Mesenteric fat pad (tissue), 1 donor: ENCODE data around the gene CCDC190. TPM values are rescaled to one million over a fixed set of nuclear protein-coding genes. Genes with fewer than 3 reads are reported as not detected.
"Not testable (repeated sequence)": the region's sequence is repeated elsewhere in the genome, so short reads cannot be mapped to it uniquely, and the experiment has no call there.

Experiments used
- DNase-seq: peaks from one replicate; pipeline ENCODE4 v3.0.0-alpha.2; 2020; ENCODE audit warnings: low spot score
- total RNA-seq: library from RNA; stranded (reverse); fragmentation: NEBNext Ultra II Directional; extraction: Animal tissue kit (Norgen Biotek cat#: 25700); gene quantifications from one replicate; pipeline ENCODE4 v1.2.1, GENCODE V29; 2021
- donor health status: DM: yes; HTN: yes; CAD: no.

CCDC190 gene
- total RNA-seq, 1 donor from 2014 or later: not detected

DNA sequence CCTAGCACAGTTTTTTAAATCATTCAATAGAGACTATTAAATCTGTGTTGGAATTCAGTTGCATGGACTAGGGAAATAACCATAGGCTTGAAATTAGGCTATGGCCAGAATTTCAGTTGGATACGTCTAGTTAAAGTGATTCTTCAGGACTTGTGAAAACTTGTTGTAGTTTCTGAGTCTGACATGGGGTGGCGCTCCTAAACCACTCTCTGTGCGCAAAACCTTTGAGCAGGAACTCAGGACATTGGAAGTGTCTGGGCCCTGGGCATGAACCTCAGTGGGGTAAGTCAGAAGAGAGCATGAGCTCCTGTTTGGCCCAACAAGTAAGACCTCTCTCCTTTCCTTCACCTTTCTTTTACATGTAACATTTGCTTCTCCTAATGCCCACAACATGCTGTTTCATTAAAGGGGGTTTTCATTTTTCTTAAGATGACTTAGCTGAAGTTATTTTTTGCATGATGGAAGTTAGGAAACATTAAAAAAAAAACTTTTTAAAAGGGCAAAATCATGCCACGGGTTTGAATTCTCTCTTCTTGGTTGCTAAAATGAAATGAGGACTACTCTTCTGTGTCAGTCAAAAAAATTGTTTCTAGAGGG is 17.1 kb upstream of the CCDC190 start:
- DNase-seq: no peak

DNA sequence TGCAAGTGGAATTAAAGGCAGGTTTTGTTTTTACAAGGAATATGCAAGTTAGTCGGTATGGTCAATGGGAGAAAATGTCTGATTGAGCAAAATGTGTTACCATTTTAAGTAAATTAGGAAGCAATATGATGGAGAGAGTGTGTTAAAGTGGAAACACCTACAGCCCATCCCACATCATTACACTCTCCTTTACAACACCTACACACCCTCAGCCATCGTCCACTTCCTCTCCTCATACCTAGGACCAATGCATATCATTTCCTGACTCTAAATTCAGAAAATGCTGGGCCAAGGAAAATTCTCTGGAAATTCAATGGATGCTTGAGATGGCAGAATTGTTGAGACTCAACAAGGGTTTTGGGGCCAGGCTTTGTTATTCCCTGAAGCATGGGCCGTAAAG is 16.4 kb upstream of the CCDC190 start:
- DNase-seq: no peak

- no peak for DNase-seq
These were observed 15.8 kb upstream of the CCDC190 start for GRCh38 chr1:162876751-162877150.

DNA sequence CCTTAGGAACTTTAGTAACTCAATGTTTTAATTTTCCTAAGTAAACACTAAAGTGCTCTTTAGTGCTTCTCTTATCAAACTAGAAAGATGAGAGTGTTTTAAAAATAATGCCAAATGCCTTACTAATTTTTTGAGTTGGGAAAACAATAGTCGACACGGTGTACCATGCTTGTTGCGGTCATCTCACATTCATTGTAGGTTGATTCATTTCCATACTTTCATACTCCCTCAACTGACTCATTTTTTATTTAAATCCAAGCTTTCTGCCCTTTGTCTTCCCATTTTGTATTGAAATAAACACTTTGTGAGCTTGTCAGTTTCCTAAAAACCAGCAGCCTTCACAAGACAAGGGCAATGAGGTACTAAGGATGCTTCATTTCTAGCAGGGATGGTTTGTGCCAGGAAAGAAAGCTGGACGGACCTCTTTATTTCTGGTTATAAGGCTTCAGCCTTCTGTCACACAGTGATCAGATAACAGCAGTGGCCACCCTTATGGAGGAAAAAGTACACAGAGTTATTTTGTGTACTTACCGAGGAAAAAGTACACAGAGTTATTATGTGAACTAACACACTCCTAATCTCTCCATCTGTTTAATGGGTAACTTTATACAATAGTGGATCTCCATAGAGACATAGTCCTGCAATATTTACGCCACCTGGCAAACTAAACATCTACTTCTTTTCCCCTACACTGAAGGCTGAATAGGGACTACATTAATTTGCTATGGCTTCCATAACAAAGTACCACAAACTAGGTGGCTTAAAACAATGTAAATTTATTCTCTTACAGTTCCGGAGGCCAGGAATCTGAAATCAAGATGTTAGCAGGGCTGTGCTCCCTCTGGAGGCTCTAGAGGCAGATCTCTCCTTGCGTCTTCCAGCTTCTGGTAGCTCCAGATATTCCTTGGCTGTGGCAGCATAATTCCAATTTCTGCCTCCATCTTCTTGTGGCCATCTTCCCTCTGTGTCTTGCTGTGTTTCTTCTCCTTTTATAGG is 13.0 kb upstream of the CCDC190 start:
- no peak for DNase-seq

DNA sequence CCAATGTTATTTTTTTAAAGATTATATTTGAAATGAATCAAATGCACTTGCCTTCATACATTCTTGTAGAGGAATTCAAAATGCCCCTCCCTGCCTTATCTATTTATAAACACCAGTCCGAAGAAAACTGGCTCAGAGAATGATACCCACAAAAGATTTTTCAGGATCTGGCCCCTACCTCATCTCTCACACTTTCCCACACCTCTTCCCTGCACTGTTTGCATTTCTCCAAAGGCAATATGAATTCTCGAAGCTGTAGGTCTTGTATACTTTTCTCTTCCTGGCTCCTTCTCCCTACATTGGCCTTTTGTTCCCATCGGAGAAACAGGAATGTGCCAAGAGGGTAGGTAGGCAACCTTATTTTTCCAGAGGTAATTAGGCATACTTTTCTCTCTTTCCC is 12.0 kb upstream of the CCDC190 start:
- no peak for DNase-seq

- DNase-seq: not testable (repeated sequence)
These were observed 10.4 kb upstream of the CCDC190 start for GRCh38 chr1:162871417-162871816.

DNA sequence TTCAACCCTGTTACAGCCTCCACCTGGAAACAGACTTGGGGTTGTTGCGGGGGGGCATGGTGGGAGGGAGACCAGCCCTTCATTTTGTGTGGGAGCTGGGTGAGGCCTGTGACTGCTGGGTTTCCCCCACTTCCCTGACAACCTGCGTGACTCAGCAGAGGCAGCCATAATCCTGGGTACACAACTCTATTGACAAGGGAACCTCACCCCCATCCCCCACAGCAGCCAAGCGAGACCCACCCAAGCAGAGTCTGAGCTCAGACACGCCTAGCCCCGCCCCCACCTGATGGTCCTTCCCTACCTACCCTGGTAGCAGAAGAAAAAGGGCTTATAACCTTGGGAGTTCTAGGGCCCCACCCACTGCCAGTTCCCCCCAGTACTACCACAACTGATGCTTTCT is 8.0 kb upstream of the CCDC190 start:
- no peak for DNase-seq

DNA sequence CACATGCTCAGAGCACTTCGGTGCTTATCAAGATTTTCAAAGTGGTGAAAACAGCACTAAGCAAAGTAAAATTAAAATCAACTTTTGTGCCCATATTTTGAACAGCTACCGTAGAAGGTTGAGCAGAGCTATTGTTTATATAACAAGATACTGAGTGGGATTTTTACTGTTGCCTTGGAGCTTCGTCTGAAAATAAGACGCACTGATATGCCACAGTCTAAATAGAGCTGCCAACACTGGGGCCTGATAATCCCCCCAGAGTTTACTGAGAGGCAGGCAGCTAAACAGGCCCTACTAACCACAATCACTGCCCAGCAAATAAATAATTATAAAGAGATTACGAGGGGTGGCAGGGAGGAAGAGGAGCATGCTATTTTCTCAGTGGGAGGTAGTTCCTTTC is 650 bp upstream of the CCDC190 start:
- no peak for DNase-seq

- no peak for DNase-seq
These were observed 1.8 kb downstream of the CCDC190 start for GRCh38 chr1:162859191-162859590.

DNA sequence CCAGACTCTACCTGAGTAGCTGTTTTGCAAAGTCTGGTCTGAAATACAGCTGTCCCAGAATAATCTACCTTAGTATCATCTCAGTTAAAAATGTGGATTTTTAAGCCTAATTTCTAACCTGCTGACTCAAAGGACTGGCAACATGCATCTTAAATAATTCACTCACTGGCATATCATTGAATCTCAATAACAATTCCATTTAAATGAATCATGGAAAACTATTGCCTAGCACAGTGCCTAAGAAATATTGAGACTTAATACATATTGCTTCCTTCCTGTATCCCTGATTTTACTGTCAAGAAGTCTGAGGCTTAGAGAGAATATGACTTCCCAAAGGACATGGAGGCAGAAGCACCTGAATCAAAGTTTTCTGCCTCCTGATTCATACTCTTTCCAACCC is 3.1 kb downstream of the CCDC190 start:
- DNase-seq: no peak

DNA sequence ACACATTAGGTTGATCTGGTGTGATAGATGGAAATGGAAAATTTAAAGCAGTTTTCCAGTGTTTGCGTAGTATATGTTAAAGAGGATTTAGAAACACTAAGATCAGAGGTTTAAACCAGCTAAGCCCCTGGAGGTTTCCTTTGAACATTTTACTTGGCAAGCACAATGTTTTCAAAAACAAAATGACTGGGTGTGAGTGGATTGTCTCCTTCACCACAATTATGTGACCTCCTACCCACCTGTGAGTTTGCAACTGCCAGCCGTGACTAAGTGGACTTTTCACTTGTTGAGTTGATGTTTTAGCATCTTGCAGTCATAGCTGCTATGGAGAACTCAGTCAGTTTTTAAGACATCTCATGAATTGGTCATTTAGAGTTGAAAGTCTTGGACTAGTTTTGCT is 4.7 kb downstream of the CCDC190 start:
- DNase-seq: no peak

DNA sequence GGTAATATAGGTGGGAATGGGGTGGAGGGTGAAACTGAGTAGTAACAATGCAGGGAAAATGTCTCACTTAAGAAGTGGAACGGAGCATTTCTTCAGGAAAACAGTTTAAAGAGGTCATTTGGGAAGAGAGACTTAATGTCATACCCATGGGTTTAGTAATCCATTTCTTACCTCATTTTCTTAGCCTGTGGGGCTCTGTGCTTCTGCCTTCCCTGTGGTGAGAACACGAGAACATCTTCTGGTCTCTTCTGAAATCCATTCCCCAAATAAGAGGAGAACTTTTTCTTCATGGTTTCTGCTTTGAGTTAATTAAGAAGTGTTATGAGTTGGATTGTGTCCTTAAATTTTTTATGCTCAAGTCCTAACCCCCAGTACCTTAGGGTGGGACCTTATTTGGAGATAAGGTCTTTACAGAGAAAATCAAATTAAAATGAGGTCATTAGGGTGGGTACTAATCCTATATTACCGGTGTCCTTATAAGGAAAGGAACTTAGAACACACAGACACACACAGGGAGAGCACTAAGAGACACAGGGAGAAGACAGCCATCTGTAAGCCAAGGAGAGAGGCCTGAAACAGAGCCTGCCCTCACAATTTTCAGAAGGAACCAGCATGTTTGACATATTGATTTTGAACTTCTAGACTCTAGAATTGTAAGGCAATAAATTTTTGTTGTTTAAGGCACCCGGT is 5.4 kb downstream of the CCDC190 start:
- DNase-seq: no peak

DNA sequence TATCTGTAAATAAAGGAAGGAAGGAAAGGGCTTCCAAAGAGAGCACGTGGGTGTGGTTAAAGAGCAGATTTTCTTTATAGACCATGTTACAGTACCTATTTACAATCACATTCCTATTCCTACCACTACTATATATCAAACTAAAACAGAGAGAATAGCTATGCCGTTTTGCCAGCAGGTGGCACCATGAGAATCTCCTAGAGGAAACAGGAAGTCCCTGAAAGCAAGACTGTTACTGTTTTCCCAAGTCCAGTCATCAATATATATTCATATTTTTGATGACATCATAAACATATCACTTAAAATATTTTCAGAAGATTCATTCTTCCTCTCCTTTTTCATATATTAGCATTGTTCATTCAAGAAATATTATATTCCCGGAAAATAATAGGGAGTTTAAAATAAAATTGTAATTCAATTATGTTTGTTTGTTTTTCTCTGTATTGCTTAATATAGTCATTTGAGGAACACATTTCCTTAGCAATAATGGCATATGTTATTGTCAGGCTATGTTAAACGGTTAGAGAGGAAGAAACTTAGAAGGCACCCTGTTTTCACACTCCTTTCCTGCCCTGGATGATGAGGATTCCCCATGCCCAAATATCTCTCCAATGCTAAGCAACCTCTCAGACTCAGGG is 6.6 kb downstream of the CCDC190 start:
- DNase-seq: no peak

DNA sequence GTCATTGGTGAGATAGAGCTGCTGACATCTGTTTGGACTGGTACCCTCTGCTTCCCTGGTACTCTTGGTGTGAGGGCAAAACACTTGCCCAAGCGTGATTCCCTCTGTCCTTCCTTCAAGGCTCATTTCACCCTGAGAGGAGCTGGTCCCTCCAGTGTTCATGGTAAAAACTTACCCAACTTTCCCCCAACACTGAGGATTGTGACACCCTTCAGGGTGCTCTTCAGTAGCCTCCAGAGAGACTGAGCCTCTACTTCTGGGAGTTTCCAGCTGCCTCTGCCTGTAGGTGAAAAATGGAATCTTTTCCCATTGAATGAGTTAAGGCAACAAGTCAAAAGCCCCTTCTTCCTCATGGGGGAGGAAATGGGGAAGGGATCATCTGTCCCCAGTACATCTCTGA is 9.6 kb downstream of the CCDC190 start:
- no peak for DNase-seq

DNA sequence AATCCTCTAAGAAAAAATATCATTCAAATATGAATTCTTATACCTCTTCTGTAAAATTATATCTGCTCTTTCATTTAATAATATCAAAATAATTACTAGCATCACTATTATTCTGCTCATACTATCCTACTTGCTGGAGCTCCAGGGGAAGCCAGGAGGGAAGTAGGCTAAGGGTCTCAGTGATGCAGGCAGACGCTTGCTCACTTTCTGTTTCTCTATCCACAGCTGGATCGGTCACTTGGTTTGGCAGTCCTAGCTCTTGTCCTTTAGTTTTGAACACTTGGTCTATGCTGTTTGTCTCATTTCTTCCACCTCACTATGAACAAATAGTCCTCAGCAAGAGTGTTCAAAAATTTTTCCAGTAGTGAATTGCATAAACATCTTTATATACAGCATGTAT is 11.3 kb downstream of the CCDC190 start:
- DNase-seq: no peak

GRCh38 chr1:162847839-162848453 is 13.0 kb downstream of the CCDC190 start:
- no peak for DNase-seq

GRCh38 chr1:162846256-162847212 is 14.4 kb downstream of the CCDC190 start:
- DNase-seq: no peak

DNA sequence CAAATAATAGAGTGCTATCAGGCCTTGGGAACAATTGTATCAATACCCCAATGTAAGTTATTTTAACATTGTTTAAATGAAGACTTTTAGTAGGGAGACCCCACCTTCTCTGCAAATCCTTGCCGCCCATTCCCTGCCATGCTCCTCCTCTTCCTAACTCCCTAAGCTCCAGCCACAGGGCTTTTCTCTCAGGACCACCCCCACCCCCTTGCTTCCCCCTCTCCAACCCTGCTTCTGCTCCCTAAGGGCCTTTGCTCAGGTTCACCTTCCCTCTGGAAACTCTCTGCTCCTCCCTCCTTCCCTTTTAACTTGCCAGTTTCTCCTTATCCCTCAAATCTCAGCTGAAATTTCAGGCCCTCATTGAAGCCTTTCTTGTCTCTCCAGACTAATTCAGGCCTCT is 16.8 kb downstream of the CCDC190 start:
- no peak for DNase-seq

DNA sequence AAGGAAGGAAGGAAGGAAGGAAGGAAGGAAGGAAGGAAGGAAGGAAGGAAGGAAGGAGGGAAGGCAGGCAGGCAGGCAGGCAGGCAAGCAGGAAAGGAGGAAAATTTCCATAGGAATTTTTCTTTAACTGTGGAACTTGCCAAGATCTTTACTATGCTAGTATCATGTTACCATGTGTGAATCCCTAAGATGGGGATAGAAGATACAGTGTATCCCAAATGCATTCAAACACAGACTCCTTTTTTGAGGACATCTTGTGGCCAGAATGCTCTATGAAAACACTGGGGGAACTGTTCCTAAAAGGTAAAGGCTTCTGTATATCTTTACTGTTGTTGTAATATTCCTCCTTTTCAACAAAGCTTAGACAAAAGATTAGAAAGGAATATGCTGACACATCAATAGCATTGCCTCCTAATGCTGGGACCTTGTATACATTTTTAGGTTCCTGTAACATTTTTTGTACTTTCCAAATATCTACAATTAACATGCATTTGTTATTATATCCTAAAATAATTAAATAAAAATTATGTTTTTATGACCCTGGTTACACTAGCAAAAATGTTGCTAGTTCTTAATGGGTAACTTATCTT is 20.6 kb downstream of the CCDC190 start:
- DNase-seq: no peak

DNA sequence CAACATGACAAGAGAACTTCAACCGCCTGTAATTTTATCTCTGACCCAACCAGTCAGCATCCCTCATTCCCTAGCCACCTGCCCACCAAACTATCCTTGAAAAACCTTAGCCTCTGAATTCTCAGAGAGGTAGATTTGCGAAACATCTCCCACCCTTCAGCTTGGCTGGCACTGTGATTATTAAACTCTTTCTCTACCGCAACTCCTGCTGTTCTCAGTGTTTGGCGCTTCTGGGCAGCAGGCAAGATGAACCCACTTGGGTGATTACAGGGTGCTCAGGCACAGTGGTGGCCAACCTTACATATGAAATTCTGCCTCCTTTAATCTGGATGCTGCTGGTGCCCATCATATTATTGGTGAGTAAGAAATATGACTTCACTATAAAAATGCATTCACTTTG is 22.1 kb downstream of the CCDC190 start:
- DNase-seq: no peak
